Dedifferentiated amniotic fluid mesenchymal stem cell (primary cell): ENCODE data around the gene UCN.
"Not testable (repeated sequence)": the region's sequence is repeated elsewhere in the genome, so short reads cannot be mapped to it uniquely, and the experiment has no call there.

ENCODE experiments used
- DNase-seq: peaks from one replicate; pipeline ENCODE4 v3.0.0-alpha.2; 2016; ENCODE audit errors: extremely low spot score

The UCN gene, protein sequence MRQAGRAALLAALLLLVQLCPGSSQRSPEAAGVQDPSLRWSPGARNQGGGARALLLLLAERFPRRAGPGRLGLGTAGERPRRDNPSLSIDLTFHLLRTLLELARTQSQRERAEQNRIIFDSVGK

GRCh38 chr2:27308359-27308881 lies at the start of gene UCN:
Gene UCN (minus strand): TSS chr2:27308445. CDS start chr2:27307895, 550 bp downstream.
- no peak for DNase-seq

- DNase-seq: peak; percentile 97
Observed at GRCh38 chr2:27356382-27357181, 48.3 kb upstream of the UCN start, which contains the start of gene GTF3C2. Gene GTF3C2 (minus strand): TSS chr2:27356764. CDS start chr2:27343554, 13,210 bp downstream.

GRCh38 chr2:27356056-27356381 lies 47.8 kb upstream of the UCN start:
- peak; percentile 28 for DNase-seq

DNA sequence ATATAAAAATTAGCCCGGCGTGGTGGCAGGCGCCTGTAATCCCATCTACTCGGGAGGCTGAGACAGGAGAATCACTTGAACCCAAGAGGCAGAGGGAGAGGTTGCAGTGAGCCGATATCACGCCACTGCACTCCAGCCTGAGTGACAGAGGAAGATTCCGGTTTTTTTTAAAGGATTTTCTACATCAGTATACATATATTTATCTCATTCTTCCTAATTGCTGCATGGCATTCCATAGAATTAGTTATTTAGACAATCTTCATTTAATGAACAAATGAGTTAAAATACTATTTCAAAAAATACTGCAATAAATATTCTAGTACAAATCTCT lies 46.3 kb upstream of the UCN start:
- DNase-seq: no peak

GRCh38 chr2:27353762-27354596 lies 45.7 kb upstream of the UCN start:
- DNase-seq: no peak

GRCh38 chr2:27353386-27353761 lies 45.1 kb upstream of the UCN start:
- not testable (repeated sequence) for DNase-seq

- no peak for DNase-seq
Observed at GRCh38 chr2:27351802-27352598, 43.8 kb upstream of the UCN start.

- DNase-seq: no peak
Observed at GRCh38 chr2:27350106-27350693, 42.0 kb upstream of the UCN start.

GRCh38 chr2:27347641-27348040 lies 39.4 kb upstream of the UCN start:
- no peak for DNase-seq

- DNase-seq: no peak
Observed at GRCh38 chr2:27336173-27336572, 27.9 kb upstream of the UCN start.

- DNase-seq: no peak
Observed at GRCh38 chr2:27335311-27335710, 27.1 kb upstream of the UCN start.

DNA sequence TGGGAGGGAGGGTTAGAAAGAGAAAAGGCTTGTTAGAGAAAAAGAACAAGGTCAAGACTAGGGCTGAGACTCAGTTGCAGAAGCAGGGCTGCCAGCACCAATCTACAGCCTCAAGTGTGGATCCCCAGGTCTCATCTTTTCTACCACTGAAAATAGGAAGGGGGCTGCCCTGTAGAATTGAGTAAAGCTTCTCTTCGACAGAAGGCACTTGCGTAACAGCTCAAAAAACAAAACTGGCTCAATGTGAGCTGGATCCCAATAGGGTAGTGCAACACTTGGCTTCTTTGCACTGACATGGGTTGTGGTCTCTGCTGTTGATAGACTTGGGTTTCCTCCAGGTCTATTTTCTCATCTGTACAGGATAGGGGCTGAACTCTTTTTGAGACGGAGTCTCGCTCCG lies 16.5 kb upstream of the UCN start:
- DNase-seq: no peak

- DNase-seq: no peak
Observed at GRCh38 chr2:27323596-27324285, 15.5 kb upstream of the UCN start.

GRCh38 chr2:27322766-27323595 lies 14.7 kb upstream of the UCN start, which contains the start of gene MPV17:
Gene MPV17 (minus strand): TSS chr2:27323097. CDS start chr2:27322517, 580 bp downstream.
- DNase-seq: peak; percentile 88

DNA sequence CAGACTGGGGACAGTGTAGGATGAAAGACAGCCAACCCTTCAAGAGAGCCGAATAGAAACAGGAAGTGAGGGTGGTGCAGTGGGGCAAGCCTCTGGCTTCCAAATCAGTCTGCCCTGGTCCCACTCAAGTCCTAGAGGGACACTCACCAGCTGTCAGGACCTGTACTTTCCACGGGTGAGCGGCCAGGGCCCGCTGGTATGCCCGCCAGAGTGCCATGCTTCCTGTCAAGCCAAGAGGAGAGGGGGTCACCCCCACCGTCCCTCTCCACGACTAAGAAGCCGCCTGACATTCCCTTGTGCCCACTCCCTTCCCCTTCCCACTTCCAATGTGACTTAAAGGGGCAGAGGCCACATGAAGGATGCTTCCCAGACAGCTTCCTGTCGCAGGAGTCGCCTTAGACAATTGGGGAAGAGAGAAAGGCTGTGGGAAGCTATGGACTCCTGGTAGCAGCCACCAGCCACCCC lies 14.1 kb upstream of the UCN start:
- DNase-seq: no peak

GRCh38 chr2:27320958-27321543 lies 12.8 kb upstream of the UCN start:
- peak; percentile 76 for DNase-seq

- not testable (repeated sequence) for DNase-seq
Observed at GRCh38 chr2:27319839-27320238, 11.6 kb upstream of the UCN start.

GRCh38 chr2:27316655-27317412 lies 8.6 kb upstream of the UCN start:
- DNase-seq: no peak
